H1 (cell line): ENCODE data around the gene COL25A1. TPM values are rescaled to one million over a fixed set of nuclear protein-coding genes. Genes with fewer than 3 reads are reported as not detected.

Source experiments
- ATF2 ChIP-seq: IDR thresholded peaks from 2 replicates; pipeline ENCODE4 v1.6.1; 2012; ENCODE audit warnings: low read length, inconsistent platforms
- CHD7 ChIP-seq: fragments of 300-600 bp; sonication (generic); IDR thresholded peaks from 2 replicates; pipeline ENCODE4 v1.7.1; 2012; ENCODE audit warnings: low read length, moderate library complexity, mild to moderate bottlenecking, inconsistent platforms; ENCODE audit not compliant: insufficient replicate concordance
- EGR1 ChIP-seq: IDR thresholded peaks from 2 replicates; pipeline ENCODE4 v1.6.1; 2011; ENCODE audit warnings: low read depth, low read length, borderline replicate concordance
- GABPA ChIP-seq: IDR thresholded peaks from 2 replicates; pipeline ENCODE4 v1.6.1; 2011; ENCODE audit warnings: mild to moderate bottlenecking, low read length, moderate library complexity, borderline replicate concordance; ENCODE audit not compliant: insufficient read depth
- MAX ChIP-seq: IDR thresholded peaks from 2 replicates; pipeline ENCODE4 v1.6.1; 2012; ENCODE audit warnings: inconsistent platforms
- SIN3A ChIP-seq, 2 experiments: IDR thresholded peaks in 1 of 2; conservative IDR thresholded peaks in 1 of 2; 2 replicates each; pipeline ENCODE4 v1.6.1; 2011 to 2012; ENCODE audit warnings: low read length in 2 of 2, improper control_type of control experiment in 1 of 2, low read depth in 1 of 2, mild to moderate bottlenecking in 1 of 2
- SRF ChIP-seq: IDR thresholded peaks from 2 replicates; pipeline ENCODE4 v1.6.1; 2011; ENCODE audit warnings: mild to moderate bottlenecking, low read depth, low read length, moderate library complexity
- polyA plus RNA-seq, 7 experiments: library from polyadenylated mRNA; depleted of rRNA in 3 of 7; stranded (reverse) in 5 of 7; unstranded in 2 of 7; fragments of >200 nt in 5 of 7; fragments of 200-250 nt in 2 of 7; gene quantifications; 1 replicate in 5 of 7; 2 replicates in 1 of 7; 4 replicates in 1 of 7; pipeline versions ENCODE4 v1.2.1 to v1.2.3, GENCODE V29; 2011 to 2013; ENCODE audit warnings: missing spikeins in 2 of 7, mixed read lengths in 2 of 7
- total RNA-seq: library from RNA; stranded (reverse); fragmentation: NEBNext Ultra II Directional; extraction: Animal tissue kit (Norgen Biotek cat#: 25700); gene quantifications from 2 replicates; pipeline ENCODE4 v1.2.1, GENCODE V29; 2021

Gene COL25A1
- total and polyA plus RNA-seq, 2 of the 8 experiments (the other 6 are each of a cell fraction or from before 2014, with no cell fraction given), result 1.1 to 8.3 TPM

DNA sequence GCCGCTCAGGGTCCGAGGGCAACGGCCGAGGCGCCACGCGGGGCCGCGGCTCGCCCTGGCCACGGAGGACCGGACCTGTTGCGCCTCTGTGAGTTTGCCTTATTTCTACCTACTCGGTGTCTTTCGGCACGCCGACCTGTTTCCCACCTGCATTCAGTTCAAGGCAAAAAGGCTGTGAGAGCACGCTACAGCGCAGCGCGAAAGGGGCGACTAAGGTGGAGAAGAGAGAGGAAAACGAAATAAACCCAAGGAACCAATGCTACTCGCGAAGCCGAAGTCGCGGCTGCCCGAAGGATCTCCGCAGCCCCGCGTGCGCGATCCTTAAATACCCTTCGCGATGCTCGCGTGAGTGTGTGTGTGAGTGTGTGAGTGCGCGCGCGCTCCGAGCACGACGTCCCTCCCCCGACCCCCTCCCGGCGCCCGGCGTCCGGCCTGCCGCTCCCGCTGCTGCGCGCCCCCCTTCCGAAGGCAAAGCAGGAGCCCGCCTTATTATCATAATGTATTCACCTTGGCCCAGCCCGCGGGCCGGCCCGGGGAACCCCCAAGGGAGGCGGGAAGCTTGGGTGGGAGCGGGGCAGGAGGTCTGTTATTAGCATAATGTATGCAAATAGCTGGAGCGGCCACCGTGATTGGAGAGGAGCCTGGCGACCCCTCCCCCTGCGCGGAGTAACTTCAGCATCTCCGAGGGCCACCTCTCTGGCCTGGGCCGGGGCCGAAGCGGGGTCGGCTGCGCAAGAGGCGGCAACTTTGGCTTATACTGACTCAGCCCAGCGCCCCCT, at the start of gene COL25A1 (continued):
- no peak for TF ChIP-seq CHD7
- no peak for TF ChIP-seq SIN3A (conservative IDR thresholded peaks at IDR 0.05 in 1 of 2, IDR thresholded peaks at IDR 0.05 in 1 of 2; ENCODE audit: low read depth in 1 of 2, low read length in 2 of 2)
- no peak for TF ChIP-seq SRF
- no peak for TF ChIP-seq GABPA
- peak; percentile 90 for TF ChIP-seq MAX
- no peak for TF ChIP-seq ATF2
- TF ChIP-seq EGR1, result no peak
